RWPE2 (cell line): Measurements from ENCODE around the gene ATAD3C.

Source experiments
- ATAC-seq: fragments of 200-7000 bp; cut with Tn5 transposase; 3 replicates; pipeline ENCODE4 v1.9.1; 2021; ENCODE audit warnings: low read depth
- DNase-seq: peaks from one replicate; pipeline ENCODE4 v3.0.0-alpha.2; 2020; ENCODE audit warnings: low spot score
- H3K27ac ChIP-seq: fragments of 450-650 bp; 2 replicates; pipeline ENCODE4 v1.5.1; 2017; ENCODE audit warnings: mild to moderate bottlenecking; ENCODE audit not compliant: poor library complexity, severe bottlenecking
- H3K27me3 ChIP-seq: fragments of 250-450 bp; sonication (Bioruptor Pico); 2 replicates; pipeline ENCODE4 v1.5.1; 2021; ENCODE audit warnings: mild to moderate bottlenecking, moderate library complexity; ENCODE audit not compliant: insufficient read depth, poor library complexity, severe bottlenecking
- H3K36me3 ChIP-seq: fragments of 250-450 bp; sonication (Bioruptor Pico); 2 replicates; pipeline ENCODE4 v1.5.1; 2020; ENCODE audit warnings: low read depth, mild to moderate bottlenecking, moderate library complexity
- H3K4me1 ChIP-seq: fragments of 250-450 bp; sonication (Bioruptor Pico); 2 replicates; pipeline ENCODE4 v1.5.1; 2021; ENCODE audit warnings: mild to moderate bottlenecking, moderate library complexity; ENCODE audit not compliant: insufficient read depth, poor library complexity, severe bottlenecking
- H3K4me3 ChIP-seq: fragments of 250-450 bp; sonication (Bioruptor Pico); 2 replicates; pipeline ENCODE4 v1.5.1; 2021; ENCODE audit warnings: mild to moderate bottlenecking, moderate library complexity; ENCODE audit not compliant: severe bottlenecking
- H3K9me3 ChIP-seq: fragments of 250-450 bp; sonication (Bioruptor Pico); 2 replicates; pipeline ENCODE4 v1.5.1; 2021; ENCODE audit warnings: mild to moderate bottlenecking, moderate library complexity; ENCODE audit not compliant: severe bottlenecking
- CTCF ChIP-seq: fragments of 450-650 bp; IDR thresholded peaks from one replicate; pipeline ENCODE4 v1.5.1; 2017; ENCODE audit warnings: mild to moderate bottlenecking, moderate library complexity; ENCODE audit not compliant: poor library complexity, severe bottlenecking

Gene ATAD3C

DNA sequence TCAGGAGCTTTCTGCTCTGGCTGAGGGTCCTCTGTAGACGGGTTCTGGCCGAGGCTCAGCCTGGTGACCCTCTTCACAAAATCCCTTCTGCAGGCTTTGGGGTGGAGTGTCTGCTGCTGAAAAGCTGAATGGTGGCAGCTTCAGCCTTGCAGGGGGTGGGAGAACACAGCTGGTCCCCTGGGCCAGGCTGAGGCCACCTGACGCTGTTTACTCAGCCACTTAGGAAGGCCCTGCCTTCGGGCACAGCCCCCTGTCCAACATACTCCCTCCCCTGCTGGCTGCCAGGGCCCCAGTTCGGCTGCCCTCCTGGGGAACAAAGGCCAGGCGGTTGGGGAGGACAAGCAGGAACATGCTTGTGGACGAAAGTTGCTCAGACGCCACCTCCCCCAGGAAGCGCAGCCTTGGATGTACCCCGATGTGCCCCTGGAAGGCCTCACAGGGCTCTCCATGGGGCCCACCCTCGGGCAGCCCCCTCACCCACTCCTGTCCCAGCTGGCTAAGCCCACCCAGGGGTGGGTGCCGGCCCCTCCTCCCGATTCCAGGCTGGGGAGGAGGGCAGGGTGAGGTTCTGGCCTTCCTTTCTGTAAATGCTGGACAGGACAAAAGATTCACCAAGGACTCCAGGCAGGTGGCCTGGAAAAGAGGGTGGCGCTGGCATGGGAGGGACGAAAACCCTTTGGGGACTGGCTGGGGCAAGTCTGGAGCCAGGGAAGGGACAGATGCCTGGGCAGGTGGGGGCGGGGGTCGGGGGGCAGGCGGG is 28.2 kb upstream of the ATAD3C start, which contains the start of gene ANKRD65:
Gene ANKRD65, minus strand, starts transcription at position 130 of the 760 bp plus-strand sequence. CDS start 271 bp downstream, outside the sequence.
- peak; percentile 64 for ATAC-seq
- Histone ChIP-seq H3K9me3 (no peaks in the 10 kb centered on the region), H3K27me3 (no peaks in the 10 kb centered on the region), H3K4me3 (peak within 1 kb of the TSS; percentile 24), H3K36me3 (no peaks in the 10 kb centered on the region), H3K27ac (peak within 1 kb of the TSS; percentile 75), H3K4me1 (peaks cover 25% of the 10 kb centered on the region)
- DNase-seq: peak; percentile 79
- no peak for TF ChIP-seq CTCF

- H3K27ac ChIP-seq: peak overlapping the region; percentile 75
- no peak overlapping the region for H3K4me3 ChIP-seq
- DNase-seq: no peak
- no peaks in the 10 kb centered on the region for H3K27me3 ChIP-seq
- TF ChIP-seq CTCF: no peak
- H3K9me3 ChIP-seq: no peaks in the 10 kb centered on the region
- peaks cover 25% of the 10 kb centered on the region for H3K4me1 ChIP-seq
- no peaks in the 10 kb centered on the region for H3K36me3 ChIP-seq
- no peak for ATAC-seq
These were observed 27.5 kb upstream of the ATAD3C start for GRCh38 chr1:1421907-1422464.

- Histone ChIP-seq H3K9me3 (no peaks in the 10 kb centered on the region), H3K4me3 (no peak overlapping the region), H3K27ac (peak overlapping the region; percentile 75), H3K36me3 (no peaks in the 10 kb centered on the region), H3K4me1 (peaks cover 25% of the 10 kb centered on the region), H3K27me3 (no peaks in the 10 kb centered on the region)
- ATAC-seq: peak; percentile 30; the same call in 2 of the 3 replicates
- peak; percentile 74 for DNase-seq
- no peak for TF ChIP-seq CTCF
These were observed 26.8 kb upstream of the ATAD3C start for GRCh38 chr1:1422465-1423244.

DNA sequence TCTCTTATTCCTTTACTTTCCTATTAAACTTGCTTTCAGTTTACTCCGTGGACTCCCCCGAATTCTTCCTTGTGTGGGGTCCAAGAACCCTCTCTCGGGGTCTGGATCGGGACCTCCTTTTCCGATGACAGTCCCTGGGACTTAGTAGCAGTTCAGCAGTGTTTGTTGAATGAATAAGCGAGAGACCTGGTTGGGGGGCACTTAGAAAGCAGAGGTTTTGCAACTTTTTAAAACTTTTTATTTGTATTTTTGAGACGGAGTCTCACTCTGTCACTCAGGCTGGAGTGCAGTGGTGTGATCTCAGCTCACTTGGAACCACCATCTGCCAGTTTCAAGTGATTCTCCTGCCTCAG is 26.3 kb upstream of the ATAD3C start:
- Histone ChIP-seq H3K27me3 (no peaks in the 10 kb centered on the region), H3K27ac (peak overlapping the region; percentile 75), H3K4me1 (peaks cover 25% of the 10 kb centered on the region), H3K9me3 (no peaks in the 10 kb centered on the region), H3K36me3 (no peaks in the 10 kb centered on the region), H3K4me3 (no peak overlapping the region)
- ATAC-seq: no peak
- no peak for DNase-seq
- no peak for TF ChIP-seq CTCF
